Transverse colon (tissue), 4 donors: ENCODE results near the gene FANK1. TPM values are rescaled to one million over a fixed set of nuclear protein-coding genes. Genes with fewer than 3 reads are reported as not detected.
A peak's percentile ranks its signal among the peaks of the same experiment; 100 is the strongest.
"Not testable (repeated sequence)": the region's sequence is repeated elsewhere in the genome, so short reads cannot be mapped to it uniquely, and the experiment has no call there.

Source experiments
- DNase-seq: peaks from one replicate; pipeline ENCODE4 v3.0.0-alpha.2; 2019
- H3K27ac ChIP-seq, 4 donors: fragments of 200-600 bp; sonication (generic); 2 replicates each; pipeline ENCODE4 v1.5.1; 2016 to 2018; ENCODE audit warnings: inconsistent platforms in 4 of 4
- H3K27me3 ChIP-seq: fragments of 200-600 bp; sonication (generic); 2 replicates; pipeline ENCODE4 v1.5.1; 2017; ENCODE audit warnings: inconsistent platforms
- H3K36me3 ChIP-seq, 4 donors: fragments of 200-600 bp; sonication (generic); 2 replicates each; pipeline ENCODE4 v1.5.1; 2017 to 2019; ENCODE audit warnings: inconsistent platforms in 4 of 4
- H3K4me1 ChIP-seq, 4 donors: fragments of 200-600 bp; sonication (generic); 2 replicates each; pipeline ENCODE4 v1.5.1; 2017 to 2020; ENCODE audit warnings: inconsistent platforms in 4 of 4
- H3K4me3 ChIP-seq, 4 donors: fragments of 200-600 bp; sonication (generic); 1 replicate in 1 of 4; 2 replicates in 3 of 4; pipeline versions ENCODE4 v1.5.1 to v1.6.1; 2017 to 2019; ENCODE audit warnings: inconsistent platforms in 4 of 4
- H3K9me3 ChIP-seq, 2 donors: fragments of 200-600 bp; sonication (generic); 2 replicates each; pipeline ENCODE4 v1.5.1; 2017 to 2019; ENCODE audit warnings: inconsistent platforms in 2 of 2
- EP300 ChIP-seq: sonication (generic); formaldehyde crosslinking; IDR thresholded peaks from one replicate; pipeline ENCODE4 v1.6.1; 2017; ENCODE audit warnings: antibody characterized with exemption, low read depth
- POLR2A ChIP-seq: fragments of 450-650 bp; IDR thresholded peaks from one replicate; pipeline ENCODE4 v1.6.1; 2016; ENCODE audit warnings: antibody characterized with exemption, mild to moderate bottlenecking, moderate library complexity
- POLR2AphosphoS5 ChIP-seq, 3 donors: sonication (generic); formaldehyde crosslinking; IDR thresholded peaks; one replicate each; pipeline ENCODE4 v1.6.1; 2016; ENCODE audit warnings: antibody characterized with exemption in 3 of 3
- WGBS, 2 donors: methylation state at CpG; one replicate each; pipeline ENCODE4 v1.1.5; 2018; ENCODE audit warnings: low coverage in 1 of 2; 5-methylcytosine and 5-hydroxymethylcytosine counted together
- in situ Hi-C, 4 donors: fragments of 200-750 bp; cut with MboI; loops; one replicate each; pipeline versions ENCODE4 v1.15.0 to v1.15.1; 2017; ENCODE audit warnings: low sequenced_read_pairs in 3 of 4, low pct_ligation_motif_present in 1 of 4, low pct_unique_long_range_greater_than_20kb in 1 of 4
- intact Hi-C: fragments of 100-400 bp; cut with DNase I; formaldehyde crosslinking; loops from one replicate; pipeline ENCODE4 v1.15.1; 2023; ENCODE audit warnings: low total_unique reads
- total RNA-seq, 4 donors: library from RNA; depleted of rRNA; stranded (reverse); fragments of >200 nt; gene quantifications; one replicate each; pipeline ENCODE4 v1.1.0, GENCODE V29; 2016
- TF ChIP-seq, protein P1 (sequence below), 5 experiments: fragments of 200-600 bp in 3 of 5; fragments of 450-650 bp in 2 of 5; sonication (generic) in 3 of 5; IDR thresholded peaks; 1 replicate in 2 of 5; 2 replicates in 3 of 5; pipeline ENCODE4 v1.5.1; 2016 to 2017; ENCODE audit warnings: antibody characterized with exemption in 5 of 5, inconsistent platforms in 3 of 5, mild to moderate bottlenecking in 2 of 5, moderate library complexity in 1 of 5

FANK1 gene
- total RNA-seq, 4 donors from 2014 or later = 3.4 to 7.5 (median 5.7) TPM

DNA sequence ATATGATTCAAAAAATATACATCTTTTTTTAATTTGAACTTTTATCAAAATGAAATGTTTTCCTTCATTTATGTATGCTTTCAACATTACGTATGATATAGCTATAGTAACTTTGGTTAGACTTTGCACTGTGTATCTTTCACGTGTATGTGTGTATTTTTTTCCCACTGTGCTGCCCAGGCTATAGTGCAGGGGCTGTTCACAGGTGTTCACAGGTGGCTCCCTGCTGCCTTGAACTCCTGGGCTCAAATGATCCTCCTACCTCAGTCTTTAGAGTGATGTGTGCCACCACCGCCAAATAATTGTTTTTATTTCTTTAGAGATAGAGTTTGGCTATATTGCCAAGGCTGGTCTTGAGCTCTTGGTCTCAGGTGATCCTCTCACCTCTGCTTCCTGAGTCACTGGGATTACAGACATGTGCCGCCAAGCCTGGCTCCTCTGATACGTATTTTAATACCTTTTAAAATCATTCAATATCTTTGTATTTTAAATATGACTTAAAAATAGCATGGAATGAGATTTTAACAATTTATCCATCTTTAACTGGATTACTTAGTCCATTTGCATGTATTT is 29.0 kb downstream of the FANK1 start:
- WGBS, 2 donors = 47 to 61% methylated on average over 5 of the region's 5 CpGs
- Histone ChIP-seq H3K36me3 (no peaks in the 10 kb centered on the region), H3K27me3 (no peaks in the 10 kb centered on the region), H3K27ac (no peak overlapping the region), H3K4me3 (no peak overlapping the region), H3K9me3 (no peaks in the 10 kb centered on the region), H3K4me1 (peaks cover 3 to 20% (median 10%) of the 10 kb centered on the region in 4 donors)
- intact Hi-C loops = loop anchor here (2.0 kb wide), 1 partner anchor 51 kb away; no protein-coding TSS in a partner anchor
- DNase-seq = no peak
- in situ Hi-C loops = no loop called here
- TF ChIP-seq POLR2AphosphoS5 (IDR thresholded peaks at IDR 0.05) (no peak), EP300 (no peak), POLR2A (no peak)
- TF ChIP-seq, protein P1, sequence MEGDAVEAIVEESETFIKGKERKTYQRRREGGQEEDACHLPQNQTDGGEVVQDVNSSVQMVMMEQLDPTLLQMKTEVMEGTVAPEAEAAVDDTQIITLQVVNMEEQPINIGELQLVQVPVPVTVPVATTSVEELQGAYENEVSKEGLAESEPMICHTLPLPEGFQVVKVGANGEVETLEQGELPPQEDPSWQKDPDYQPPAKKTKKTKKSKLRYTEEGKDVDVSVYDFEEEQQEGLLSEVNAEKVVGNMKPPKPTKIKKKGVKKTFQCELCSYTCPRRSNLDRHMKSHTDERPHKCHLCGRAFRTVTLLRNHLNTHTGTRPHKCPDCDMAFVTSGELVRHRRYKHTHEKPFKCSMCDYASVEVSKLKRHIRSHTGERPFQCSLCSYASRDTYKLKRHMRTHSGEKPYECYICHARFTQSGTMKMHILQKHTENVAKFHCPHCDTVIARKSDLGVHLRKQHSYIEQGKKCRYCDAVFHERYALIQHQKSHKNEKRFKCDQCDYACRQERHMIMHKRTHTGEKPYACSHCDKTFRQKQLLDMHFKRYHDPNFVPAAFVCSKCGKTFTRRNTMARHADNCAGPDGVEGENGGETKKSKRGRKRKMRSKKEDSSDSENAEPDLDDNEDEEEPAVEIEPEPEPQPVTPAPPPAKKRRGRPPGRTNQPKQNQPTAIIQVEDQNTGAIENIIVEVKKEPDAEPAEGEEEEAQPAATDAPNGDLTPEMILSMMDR (IDR thresholded peaks at IDR 0.05) = no peak

- no peaks in the 10 kb centered on the region for H3K36me3 ChIP-seq
- intact Hi-C loops = no loop called here
- 51 to 58% methylated on average over 5 of the region's 5 CpGs for WGBS, 2 donors
These were observed 29.9 kb downstream of the FANK1 start for GRCh38 chr10:125926247-125926646.

DNA sequence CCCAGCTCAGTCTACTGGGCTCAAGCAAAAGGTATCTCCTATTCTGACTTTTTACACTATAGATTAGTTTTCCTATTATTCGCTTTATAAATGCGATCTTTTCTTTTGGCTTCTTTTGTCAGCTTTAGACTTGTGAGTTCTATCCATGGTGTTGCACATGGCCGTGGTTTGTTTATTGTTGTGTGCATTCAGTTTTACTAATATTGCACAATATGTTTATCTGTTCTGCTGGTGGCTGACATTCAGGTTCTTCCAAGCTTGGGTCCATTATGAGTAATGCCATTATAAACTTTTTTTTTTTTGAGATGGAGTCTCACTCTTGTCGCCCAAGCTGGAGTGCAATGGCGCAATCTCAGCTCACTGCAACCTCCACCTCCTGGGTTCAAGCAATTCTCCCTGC is 30.9 kb downstream of the FANK1 start:
- H3K27me3 ChIP-seq, DNase-seq, in situ Hi-C loops, H3K9me3 ChIP-seq, H3K36me3 ChIP-seq, intact Hi-C loops, H3K27ac ChIP-seq, H3K4me3 ChIP-seq: not testable (repeated sequence)
- 67 to 75% methylated on average over 5 of the region's 5 CpGs for WGBS, 2 donors
- peaks cover 3 to 20% (median 10%) of the 10 kb centered on the region in 4 donors for H3K4me1 ChIP-seq

More at GRCh38 chr10:125926247-125926646, 29.9 kb downstream of the FANK1 start:
- H3K4me3 ChIP-seq = no peak overlapping the region
- in situ Hi-C loops = no loop called here
- no peaks in the 10 kb centered on the region for H3K9me3 ChIP-seq
- H3K4me1 ChIP-seq = peaks cover 3 to 20% (median 10%) of the 10 kb centered on the region in 4 donors
- no peaks in the 10 kb centered on the region for H3K27me3 ChIP-seq
- TF ChIP-seq, protein P1 (IDR thresholded peaks at IDR 0.05) = no peak
- TF ChIP-seq POLR2AphosphoS5 (IDR thresholded peaks at IDR 0.05) (no peak), EP300 (no peak), POLR2A (no peak)
- DNase-seq = no peak
- H3K27ac ChIP-seq = no peak overlapping the region

GRCh38 chr10:125928928-125929585 is 32.7 kb downstream of the FANK1 start:
- WGBS, 2 donors = 43 to 45% methylated on average over 3 to 7 of the region's 7 CpGs
- TF ChIP-seq, protein P1 (IDR thresholded peaks at IDR 0.05) = no peak
- TF ChIP-seq POLR2A = no peak
- TF ChIP-seq POLR2AphosphoS5 (IDR thresholded peaks at IDR 0.05) = no peak
- no peak for TF ChIP-seq EP300
- no peaks in the 10 kb centered on the region for H3K27me3 ChIP-seq
- in situ Hi-C loops = no loop called here
- peaks cover 3 to 20% (median 12%) of the 10 kb centered on the region in 4 donors for H3K4me1 ChIP-seq
- DNase-seq = no peak
- no peaks in the 10 kb centered on the region for H3K9me3 ChIP-seq
- H3K27ac ChIP-seq = peak overlapping the region; percentile 78 to 83 (median 81)
- intact Hi-C loops = no loop called here
- no peaks in the 10 kb centered on the region for H3K36me3 ChIP-seq
- H3K4me3 ChIP-seq = peak overlapping the region in 1 of 4 donors; percentile 28
